GM18507 (cell line): Measurements from ENCODE around the gene GAB3.

ENCODE experiments used
- DNase-seq: peaks from one replicate; pipeline ENCODE4 v3.0.0; 2011; ENCODE audit warnings: low read depth; ENCODE audit not compliant: insufficient read length; ENCODE audit errors: extremely low spot score
- FAIRE-seq: peaks from 2 replicates; lab custom pipeline; 2011; peaks lifted over from hg19 to GRCh38; lab: Jason Lieb, UNC

Gene GAB3

GRCh38 chrX:154750301-154751202, at the start of gene GAB3:
Gene GAB3, minus strand, starts transcription at chrX:154751077. Its CDS starts 52 bp downstream, at chrX:154751025.
- DNase-seq (no peak), FAIRE-seq (no peak)

- no peak for FAIRE-seq
- no peak for DNase-seq
Measured at GRCh38 chrX:154799556-154800348, 48.9 kb upstream of the GAB3 start.

GRCh38 chrX:154797006-154797405, 46.1 kb upstream of the GAB3 start:
- FAIRE-seq (no peak), DNase-seq (no peak)

GRCh38 chrX:154795016-154795415, 44.1 kb upstream of the GAB3 start:
- FAIRE-seq, result no peak
- no peak for DNase-seq

GRCh38 chrX:154793084-154793795, 42.4 kb upstream of the GAB3 start:
- no peak for FAIRE-seq
- DNase-seq, result no peak

- FAIRE-seq (no peak), DNase-seq (no peak)
Measured at GRCh38 chrX:154791939-154792338, 41.1 kb upstream of the GAB3 start.

- FAIRE-seq (no peak), DNase-seq (no peak)
Measured at GRCh38 chrX:154791467-154791866, 40.6 kb upstream of the GAB3 start.

GRCh38 chrX:154785716-154786115, 34.8 kb upstream of the GAB3 start:
- FAIRE-seq (no peak), DNase-seq (no peak)

- FAIRE-seq, result no peak
Measured at GRCh38 chrX:154784149-154784995, 33.5 kb upstream of the GAB3 start.

GRCh38 chrX:154780968-154781367, 30.1 kb upstream of the GAB3 start:
- FAIRE-seq (no peak), DNase-seq (no peak)

More at GRCh38 chrX:154784149-154784995, 33.5 kb upstream of the GAB3 start:
- no peak for DNase-seq

GRCh38 chrX:154779261-154779660, 28.4 kb upstream of the GAB3 start:
- DNase-seq (no peak), FAIRE-seq (no peak)

- FAIRE-seq (no peak), DNase-seq (no peak)
Measured at GRCh38 chrX:154776753-154777152, 25.9 kb upstream of the GAB3 start.

GRCh38 chrX:154775419-154776349, 24.8 kb upstream of the GAB3 start:
- FAIRE-seq, result no peak
- DNase-seq, result no peak

- FAIRE-seq, result no peak
- no peak for DNase-seq
Measured at GRCh38 chrX:154774622-154775021, 23.7 kb upstream of the GAB3 start.

- peak; percentile 77 for DNase-seq
- FAIRE-seq, result peak; percentile 96
Measured at GRCh38 chrX:154762537-154763296, 11.8 kb upstream of the GAB3 start, which contains the start of gene DKC1. Gene DKC1, plus strand, starts transcription at chrX:154762864. Its CDS starts 102 bp downstream, at chrX:154762966.

- FAIRE-seq (peak; percentile 49), DNase-seq (no peak)
Measured at GRCh38 chrX:154761977-154762536, 11.2 kb upstream of the GAB3 start.

- FAIRE-seq, result no peak
- DNase-seq, result no peak
Measured at GRCh38 chrX:154758696-154759095, 7.8 kb upstream of the GAB3 start.
